Colonic mucosa (tissue), 4 donors: ENCODE measurements around the gene AOPEP. TPM values are rescaled to one million over a fixed set of nuclear protein-coding genes. Genes with fewer than 3 reads are reported as not detected.

Experiments used
- DNase-seq: peaks from one replicate; pipeline ENCODE4 v3.0.0-alpha.2; 2020
- H3K27ac ChIP-seq: fragments of 200-600 bp; one replicate; pipeline ENCODE4 v1.8.0; 2021
- H3K27me3 ChIP-seq: fragments of 200-600 bp; one replicate; pipeline ENCODE4 v1.8.0; 2021
- H3K36me3 ChIP-seq: fragments of 200-600 bp; one replicate; pipeline ENCODE4 v1.8.0; 2021
- H3K4me1 ChIP-seq: fragments of 200-600 bp; one replicate; pipeline ENCODE4 v1.8.0; 2021; ENCODE audit warnings: mild to moderate bottlenecking
- H3K4me3 ChIP-seq: fragments of 200-600 bp; one replicate; pipeline ENCODE4 v1.8.0; 2021
- H3K9ac ChIP-seq, 2 donors: one replicate each; pipeline ENCODE4 v1.7.0; 2013; ENCODE audit warnings: control low read depth in 2 of 2, low read depth in 2 of 2, low read length in 2 of 2
- H3K9me3 ChIP-seq: fragments of 200-600 bp; one replicate; pipeline ENCODE4 v1.8.0; 2021
- intact Hi-C: fragments of 100-400 bp; cut with DNase I; formaldehyde crosslinking; loops from one replicate; pipeline ENCODE4 v1.14.1; 2022
- total RNA-seq, 2 donors: library from RNA; stranded (reverse); fragmentation: NEBNext Ultra II Directional in 1 of 2; extraction: Animal tissue kit (Norgen Biotek cat#: 25700) in 1 of 2; gene quantifications; one replicate each; pipeline ENCODE4 v1.2.1, GENCODE V29; 2021
- TF ChIP-seq, protein P1 (sequence below): fragments of 200-600 bp; IDR thresholded peaks from one replicate; pipeline ENCODE4 v1.8.0; 2022; ENCODE audit warnings: antibody characterized with exemption, mild to moderate bottlenecking
- donor health status: healthy.
- donor health status: DM: no; HTN: no; CAD: no.
- donor health status: DM: no; HTN: no; CAD: no.

Gene AOPEP
- total RNA-seq, 2 donors from 2014 or later, result 38.4 to 43.2 TPM

- Histone ChIP-seq H3K9me3 (no peaks in the 10 kb centered on the region), H3K4me1 (peaks cover 7% of the 10 kb centered on the region), H3K27ac (no peak overlapping the region), H3K9ac (no peak overlapping the region), H3K27me3 (no peaks in the 10 kb centered on the region), H3K36me3 (no peaks in the 10 kb centered on the region), H3K4me3 (no peak overlapping the region)
- DNase-seq, result no peak
- TF ChIP-seq, protein P1, sequence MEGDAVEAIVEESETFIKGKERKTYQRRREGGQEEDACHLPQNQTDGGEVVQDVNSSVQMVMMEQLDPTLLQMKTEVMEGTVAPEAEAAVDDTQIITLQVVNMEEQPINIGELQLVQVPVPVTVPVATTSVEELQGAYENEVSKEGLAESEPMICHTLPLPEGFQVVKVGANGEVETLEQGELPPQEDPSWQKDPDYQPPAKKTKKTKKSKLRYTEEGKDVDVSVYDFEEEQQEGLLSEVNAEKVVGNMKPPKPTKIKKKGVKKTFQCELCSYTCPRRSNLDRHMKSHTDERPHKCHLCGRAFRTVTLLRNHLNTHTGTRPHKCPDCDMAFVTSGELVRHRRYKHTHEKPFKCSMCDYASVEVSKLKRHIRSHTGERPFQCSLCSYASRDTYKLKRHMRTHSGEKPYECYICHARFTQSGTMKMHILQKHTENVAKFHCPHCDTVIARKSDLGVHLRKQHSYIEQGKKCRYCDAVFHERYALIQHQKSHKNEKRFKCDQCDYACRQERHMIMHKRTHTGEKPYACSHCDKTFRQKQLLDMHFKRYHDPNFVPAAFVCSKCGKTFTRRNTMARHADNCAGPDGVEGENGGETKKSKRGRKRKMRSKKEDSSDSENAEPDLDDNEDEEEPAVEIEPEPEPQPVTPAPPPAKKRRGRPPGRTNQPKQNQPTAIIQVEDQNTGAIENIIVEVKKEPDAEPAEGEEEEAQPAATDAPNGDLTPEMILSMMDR, result no peak
- intact Hi-C loops, result loop anchor here (10.0 kb wide), 1 partner anchor 107 kb away; no protein-coding TSS in a partner anchor
Observed at GRCh38 chr9:94911986-94912635, 185.6 kb downstream of the AOPEP start.

- H3K36me3 ChIP-seq, result no peaks in the 10 kb centered on the region
- no peak for DNase-seq
- no peak overlapping the region for H3K4me3 ChIP-seq
- H3K27me3 ChIP-seq, result no peaks in the 10 kb centered on the region
- H3K9me3 ChIP-seq, result no peaks in the 10 kb centered on the region
- H3K9ac ChIP-seq, result no peak overlapping the region
- H3K4me1 ChIP-seq, result peaks cover 7% of the 10 kb centered on the region
- TF ChIP-seq, protein P1, result no peak
- H3K27ac ChIP-seq, result no peak overlapping the region
- intact Hi-C loops, result loop anchor here (10.0 kb wide), 1 partner anchor 108 kb away; no protein-coding TSS in a partner anchor
Observed at GRCh38 chr9:94912700-94913249, 186.3 kb downstream of the AOPEP start.

DNA sequence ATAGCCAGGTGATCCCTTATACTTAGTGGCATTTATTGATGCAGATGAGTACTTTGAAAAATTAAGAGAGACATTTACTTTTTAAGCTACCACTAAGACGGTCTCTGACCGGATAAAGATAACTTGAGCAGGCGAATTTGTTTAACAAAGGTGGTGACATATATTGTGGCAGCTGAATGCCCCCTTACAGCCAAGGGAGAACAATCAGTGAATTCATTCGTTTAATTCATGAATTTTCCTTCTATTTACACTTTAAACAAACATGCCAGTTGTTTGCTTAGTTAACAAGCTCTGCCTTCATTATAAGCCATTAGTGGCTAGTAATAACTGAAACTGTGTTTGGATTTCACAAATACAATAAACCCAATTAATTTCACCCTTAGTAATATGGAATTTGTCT lies 187.1 kb downstream of the AOPEP start:
- Histone ChIP-seq H3K27ac (peak overlapping the region; percentile 4), H3K27me3 (no peaks in the 10 kb centered on the region), H3K36me3 (no peaks in the 10 kb centered on the region), H3K4me3 (no peak overlapping the region), H3K9me3 (no peaks in the 10 kb centered on the region), H3K4me1 (peaks cover 7% of the 10 kb centered on the region), H3K9ac (no peak overlapping the region)
- TF ChIP-seq, protein P1, result no peak
- intact Hi-C loops, result loop anchor here (10.0 kb wide), 1 partner anchor 109 kb away; no protein-coding TSS in a partner anchor
- no peak for DNase-seq

DNA sequence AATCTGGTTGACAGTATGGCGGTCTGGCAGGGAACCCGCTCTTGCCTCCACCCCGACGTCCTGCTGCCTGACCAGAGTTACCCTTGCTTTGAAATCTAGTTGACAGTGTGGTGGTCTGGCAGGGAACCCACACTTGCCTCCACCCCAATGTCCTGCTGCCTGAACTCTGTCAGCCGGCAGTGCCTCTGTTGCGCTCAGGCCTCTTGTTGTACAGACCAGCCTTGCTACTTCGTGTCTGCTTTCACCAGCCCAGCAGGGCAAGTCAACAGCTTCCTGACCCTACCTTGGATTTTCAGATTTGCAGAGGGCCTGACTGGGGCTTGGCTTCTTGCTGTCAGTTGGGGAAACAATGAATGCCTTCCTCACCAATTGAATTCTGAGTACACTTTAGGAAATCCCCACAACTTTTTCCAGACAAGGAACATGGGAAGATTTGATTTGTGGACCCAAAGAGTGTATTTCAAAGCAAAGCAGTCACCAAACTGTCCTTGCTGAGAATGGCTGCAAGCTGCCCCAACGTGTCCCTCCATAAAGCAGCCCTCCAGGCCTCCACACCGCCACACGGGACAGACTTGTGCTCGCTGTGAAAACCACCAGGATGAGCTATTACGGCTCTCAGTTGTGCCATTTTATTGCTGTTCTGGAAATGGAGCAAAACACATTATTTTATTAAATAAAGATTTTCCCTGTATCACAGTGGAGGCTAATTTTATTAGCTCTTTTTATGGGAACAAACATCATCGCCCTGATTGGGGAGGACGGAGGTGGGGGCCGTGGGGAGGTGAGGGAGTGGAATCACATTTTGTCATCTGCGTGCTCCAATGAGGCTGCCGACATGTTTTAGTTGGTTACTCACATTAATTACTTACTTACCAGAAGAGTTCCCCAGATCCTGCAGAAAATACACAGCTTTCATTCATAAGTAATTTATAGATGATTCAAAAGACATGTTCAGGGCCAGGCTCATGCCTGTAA lies 189.3 kb downstream of the AOPEP start:
- TF ChIP-seq, protein P1, result no peak
- Histone ChIP-seq H3K9me3 (no peaks in the 10 kb centered on the region), H3K9ac (no peak overlapping the region), H3K4me1 (peaks cover 7% of the 10 kb centered on the region), H3K36me3 (no peaks in the 10 kb centered on the region), H3K27me3 (no peaks in the 10 kb centered on the region), H3K4me3 (no peak overlapping the region), H3K27ac (no peak overlapping the region)
- intact Hi-C loops, result loop anchor here (10.0 kb wide), 1 partner anchor 111 kb away; no protein-coding TSS in a partner anchor
- peak; percentile 15 for DNase-seq

GRCh38 chr9:94916956-94917355 lies 190.5 kb downstream of the AOPEP start:
- H3K27ac ChIP-seq, result no peak overlapping the region
- no peaks in the 10 kb centered on the region for H3K36me3 ChIP-seq
- DNase-seq, result no peak
- no peak overlapping the region for H3K4me3 ChIP-seq
- H3K9me3 ChIP-seq, result no peaks in the 10 kb centered on the region
- TF ChIP-seq, protein P1, result no peak
- H3K27me3 ChIP-seq, result no peaks in the 10 kb centered on the region
- H3K9ac ChIP-seq, result no peak overlapping the region
- peaks cover 7% of the 10 kb centered on the region for H3K4me1 ChIP-seq
- intact Hi-C loops, result loop anchor here (10.0 kb wide), 1 partner anchor 112 kb away; no protein-coding TSS in a partner anchor
